ENCODE measurements around the gene TMEM219.

DNA sequence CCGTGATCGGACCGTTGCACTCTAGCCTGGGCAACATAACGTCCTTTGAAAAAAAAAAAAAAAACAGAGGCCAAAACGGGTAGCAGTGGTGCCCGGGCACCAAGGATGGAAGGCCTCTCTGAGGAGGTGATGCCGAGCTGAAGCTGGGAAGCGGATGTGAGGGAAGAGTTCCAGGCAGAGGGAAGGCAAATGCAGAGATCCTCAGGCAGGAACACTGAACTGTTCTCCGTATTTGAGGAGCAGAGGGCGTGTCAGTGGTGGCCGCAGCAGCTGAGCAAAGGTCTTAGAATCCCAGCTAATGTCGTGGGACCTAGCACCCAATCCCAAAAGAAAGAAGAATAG, 35.2 kb upstream of the TMEM219 start:
- TF ChIP-seq, protein P1, sequence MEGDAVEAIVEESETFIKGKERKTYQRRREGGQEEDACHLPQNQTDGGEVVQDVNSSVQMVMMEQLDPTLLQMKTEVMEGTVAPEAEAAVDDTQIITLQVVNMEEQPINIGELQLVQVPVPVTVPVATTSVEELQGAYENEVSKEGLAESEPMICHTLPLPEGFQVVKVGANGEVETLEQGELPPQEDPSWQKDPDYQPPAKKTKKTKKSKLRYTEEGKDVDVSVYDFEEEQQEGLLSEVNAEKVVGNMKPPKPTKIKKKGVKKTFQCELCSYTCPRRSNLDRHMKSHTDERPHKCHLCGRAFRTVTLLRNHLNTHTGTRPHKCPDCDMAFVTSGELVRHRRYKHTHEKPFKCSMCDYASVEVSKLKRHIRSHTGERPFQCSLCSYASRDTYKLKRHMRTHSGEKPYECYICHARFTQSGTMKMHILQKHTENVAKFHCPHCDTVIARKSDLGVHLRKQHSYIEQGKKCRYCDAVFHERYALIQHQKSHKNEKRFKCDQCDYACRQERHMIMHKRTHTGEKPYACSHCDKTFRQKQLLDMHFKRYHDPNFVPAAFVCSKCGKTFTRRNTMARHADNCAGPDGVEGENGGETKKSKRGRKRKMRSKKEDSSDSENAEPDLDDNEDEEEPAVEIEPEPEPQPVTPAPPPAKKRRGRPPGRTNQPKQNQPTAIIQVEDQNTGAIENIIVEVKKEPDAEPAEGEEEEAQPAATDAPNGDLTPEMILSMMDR (IDR thresholded peaks at IDR 0.05 in 4 of 5, conservative IDR thresholded peaks at IDR 0.05 in 1 of 5) = no peak
- TF ChIP-seq POLR2A (IDR thresholded peaks at IDR 0.05) = no peak
